ENCODE results near the gene TCEANC2.
"Not testable (repeated sequence)": the region's sequence is repeated elsewhere in the genome, so short reads cannot be mapped to it uniquely, and the experiment has no call there.

TCEANC2 gene

GRCh38 chr1:54047384-54048305 is 5.8 kb upstream of the TCEANC2 start:
- H3K9me3 ChIP-seq (ENCODE audit: low read length), result no peaks in the 10 kb centered on the region
- H2AFZ ChIP-seq (ENCODE audit: low read length), result no peak overlapping the region
- TF ChIP-seq EZH2 (IDR thresholded peaks at IDR 0.05; ENCODE audit: borderline replicate concordance, low read length), result no peak
- TF ChIP-seq, protein P1, sequence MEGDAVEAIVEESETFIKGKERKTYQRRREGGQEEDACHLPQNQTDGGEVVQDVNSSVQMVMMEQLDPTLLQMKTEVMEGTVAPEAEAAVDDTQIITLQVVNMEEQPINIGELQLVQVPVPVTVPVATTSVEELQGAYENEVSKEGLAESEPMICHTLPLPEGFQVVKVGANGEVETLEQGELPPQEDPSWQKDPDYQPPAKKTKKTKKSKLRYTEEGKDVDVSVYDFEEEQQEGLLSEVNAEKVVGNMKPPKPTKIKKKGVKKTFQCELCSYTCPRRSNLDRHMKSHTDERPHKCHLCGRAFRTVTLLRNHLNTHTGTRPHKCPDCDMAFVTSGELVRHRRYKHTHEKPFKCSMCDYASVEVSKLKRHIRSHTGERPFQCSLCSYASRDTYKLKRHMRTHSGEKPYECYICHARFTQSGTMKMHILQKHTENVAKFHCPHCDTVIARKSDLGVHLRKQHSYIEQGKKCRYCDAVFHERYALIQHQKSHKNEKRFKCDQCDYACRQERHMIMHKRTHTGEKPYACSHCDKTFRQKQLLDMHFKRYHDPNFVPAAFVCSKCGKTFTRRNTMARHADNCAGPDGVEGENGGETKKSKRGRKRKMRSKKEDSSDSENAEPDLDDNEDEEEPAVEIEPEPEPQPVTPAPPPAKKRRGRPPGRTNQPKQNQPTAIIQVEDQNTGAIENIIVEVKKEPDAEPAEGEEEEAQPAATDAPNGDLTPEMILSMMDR (IDR thresholded peaks at IDR 0.05; ENCODE audit: low read length), result no peak
- no peaks in the 10 kb centered on the region for H3K27me3 ChIP-seq (ENCODE audit: insufficient read depth, low read length)
- peak overlapping the region; percentile 40 for H3K4me2 ChIP-seq (ENCODE audit: low read length)
- no peaks in the 10 kb centered on the region for H3F3A ChIP-seq (ENCODE audit: insufficient read depth, low read length)
- no peak overlapping the region; the same call in 1 of the 2 replicates for H3K9ac ChIP-seq (ENCODE audit: low read length)
- peaks cover 26% of the 10 kb centered on the region; the same call in 1 of the 2 replicates for H3K36me3 ChIP-seq (ENCODE audit: insufficient read depth, low read length)
- peaks cover 75% of the 10 kb centered on the region for H3K79me2 ChIP-seq (ENCODE audit: insufficient read depth, low read length)
- H3K4me3 ChIP-seq (ENCODE audit: low read depth, low read length, poor library complexity, severe bottlenecking), result no peak overlapping the region
- H3K9me2 ChIP-seq (ENCODE audit: low read depth, low read length), result no peaks in the 10 kb centered on the region
- H4K20me1 ChIP-seq (ENCODE audit: insufficient read depth, low read length), result no peaks in the 10 kb centered on the region
- H3K4me1 ChIP-seq (ENCODE audit: insufficient read depth, low read length, severe bottlenecking), result peaks cover 40% of the 10 kb centered on the region
- peak overlapping the region; percentile 81 for H3K27ac ChIP-seq (ENCODE audit: low read depth, low read length, poor library complexity, severe bottlenecking)

DNA sequence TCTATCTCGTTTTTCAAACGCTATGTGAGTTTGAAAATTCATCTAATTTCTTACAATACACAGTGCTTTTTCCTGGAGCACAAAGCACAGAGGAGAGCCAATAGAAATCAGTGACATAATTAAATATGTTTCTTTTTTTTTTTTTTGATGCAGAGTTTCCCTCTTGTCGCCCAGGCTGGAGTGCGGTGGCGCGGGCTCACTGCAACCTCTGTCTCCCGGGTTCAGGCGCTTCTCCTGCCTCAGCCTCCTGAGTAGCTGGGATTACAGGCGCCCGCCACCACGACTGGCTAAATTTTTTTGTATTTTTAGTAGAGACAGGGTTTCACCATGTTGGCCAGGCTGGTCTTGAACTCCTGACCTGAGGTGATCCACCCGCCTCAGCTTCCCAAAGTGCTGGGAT is 3.0 kb upstream of the TCEANC2 start:
- not testable (repeated sequence) for H3K4me3 ChIP-seq (ENCODE audit: low read depth, low read length, poor library complexity, severe bottlenecking); H3K9me3 ChIP-seq (ENCODE audit: low read length); H2AFZ ChIP-seq (ENCODE audit: low read length); H3K4me2 ChIP-seq (ENCODE audit: low read length); H3K9ac ChIP-seq (ENCODE audit: low read length); H3K9me2 ChIP-seq (ENCODE audit: low read depth, low read length); H3K27me3 ChIP-seq (ENCODE audit: insufficient read depth, low read length); H3K27ac ChIP-seq (ENCODE audit: low read depth, low read length, poor library complexity, severe bottlenecking); H4K20me1 ChIP-seq (ENCODE audit: insufficient read depth, low read length); H3F3A ChIP-seq (ENCODE audit: insufficient read depth, low read length); H3K36me3 ChIP-seq (ENCODE audit: insufficient read depth, low read length)
- Histone ChIP-seq H3K79me2 (ENCODE audit: insufficient read depth, low read length) (peaks cover 72% of the 10 kb centered on the region), H3K4me1 (ENCODE audit: insufficient read depth, low read length, severe bottlenecking) (peaks cover 55% of the 10 kb centered on the region)

DNA sequence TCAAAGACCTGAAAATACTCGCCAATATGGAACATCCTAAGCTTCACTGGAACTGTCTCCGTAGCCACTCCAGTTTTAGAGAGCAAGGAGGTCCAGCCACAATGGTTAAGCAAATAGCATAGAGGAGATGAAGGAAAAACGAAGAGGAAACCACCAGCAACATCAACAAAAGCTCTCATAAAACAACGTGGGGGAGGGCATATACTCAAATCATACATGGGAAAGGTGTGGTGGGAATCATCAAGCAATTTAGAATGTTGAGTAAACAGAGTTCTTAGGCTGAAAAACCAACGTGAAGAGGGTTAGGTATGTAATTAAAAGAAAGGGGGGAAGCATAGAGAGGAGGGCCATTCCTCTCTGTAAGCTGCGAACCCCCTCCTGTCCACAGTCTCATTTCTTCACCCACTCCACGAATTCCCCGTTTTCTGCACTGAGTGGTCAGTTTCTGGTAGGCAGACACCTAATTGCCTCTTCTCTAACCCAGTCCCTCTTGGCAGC is 1.4 kb upstream of the TCEANC2 start:
- TF ChIP-seq, protein P1 (IDR thresholded peaks at IDR 0.05; ENCODE audit: low read length), result no peak
- TF ChIP-seq EZH2 (IDR thresholded peaks at IDR 0.05; ENCODE audit: borderline replicate concordance, low read length), result no peak
- Histone ChIP-seq H3K79me2 (ENCODE audit: insufficient read depth, low read length) (peaks cover 57% of the 10 kb centered on the region), H3K27ac (ENCODE audit: low read depth, low read length, poor library complexity, severe bottlenecking) (peak overlapping the region; percentile 78)

More for the DNA sequence above, 1.4 kb upstream of the TCEANC2 start:
- Histone ChIP-seq H3K27me3 (ENCODE audit: insufficient read depth, low read length) (no peaks in the 10 kb centered on the region), H3K9ac (ENCODE audit: low read length) (peak overlapping the region; percentile 99), H3K4me3 (ENCODE audit: low read depth, low read length, poor library complexity, severe bottlenecking) (peak overlapping the region; percentile 100), H3K9me2 (ENCODE audit: low read depth, low read length) (no peaks in the 10 kb centered on the region), H2AFZ (ENCODE audit: low read length) (no peak overlapping the region), H3F3A (ENCODE audit: insufficient read depth, low read length) (no peaks in the 10 kb centered on the region), H3K4me1 (ENCODE audit: insufficient read depth, low read length, severe bottlenecking) (peaks cover 53% of the 10 kb centered on the region), H4K20me1 (ENCODE audit: insufficient read depth, low read length) (no peaks in the 10 kb centered on the region), H3K9me3 (ENCODE audit: low read length) (no peaks in the 10 kb centered on the region), H3K36me3 (ENCODE audit: insufficient read depth, low read length) (no peaks in the 10 kb centered on the region), H3K4me2 (ENCODE audit: low read length) (peak overlapping the region; percentile 99)
